HG02938 (cell line): Measurements from ENCODE around the gene FAM47E.

Experiments
- ATAC-seq: cut with Tn5 transposase; IDR thresholded peaks from one replicate; pipeline ENCODE4 v1.9.1; 2021; ENCODE audit warnings: mild to moderate bottlenecking, moderate library complexity; ENCODE audit not compliant: unreplicated experiment

The FAM47E gene

DNA sequence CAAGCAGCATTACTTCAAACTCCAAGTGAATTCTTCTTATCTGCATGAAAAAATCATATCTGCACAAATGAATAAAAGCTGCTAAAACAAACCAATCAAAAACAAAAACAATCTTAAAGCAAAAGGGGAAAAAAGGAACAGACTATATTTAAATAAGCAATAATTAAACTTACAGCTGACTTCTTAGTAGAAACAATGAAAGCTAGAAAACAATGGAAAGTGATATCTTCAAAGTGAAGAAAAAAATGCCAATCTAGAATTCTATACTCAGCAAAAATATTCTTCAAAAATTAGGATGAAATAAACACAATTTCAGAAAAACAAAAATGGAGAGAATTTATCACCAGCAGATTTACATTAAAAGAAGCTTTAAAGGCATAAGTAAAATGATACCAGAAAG is 75.0 kb downstream of the FAM47E start:
- no peak for ATAC-seq
